ENCODE data around the gene SLC44A3.

DNA sequence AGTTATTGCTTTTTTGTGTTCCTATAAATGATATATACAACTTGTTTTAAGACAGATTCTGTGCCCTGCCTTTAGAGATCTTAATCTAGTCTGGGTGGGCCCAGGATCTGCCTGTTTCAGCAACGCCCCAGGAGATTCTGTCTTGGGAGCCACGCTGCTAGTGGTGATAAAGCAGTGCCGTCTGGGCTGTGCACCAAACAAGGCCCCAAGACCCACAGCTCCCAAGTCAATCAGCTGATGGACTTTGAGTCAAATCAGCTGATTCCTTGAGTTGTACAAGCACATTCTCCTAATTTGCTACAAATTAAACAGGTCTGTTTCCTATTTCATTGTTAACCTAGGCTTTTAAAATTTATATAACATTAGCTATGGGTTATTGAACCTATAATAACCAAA, 15.7 kb upstream of the SLC44A3 start:
- TF ChIP-seq, protein P1, sequence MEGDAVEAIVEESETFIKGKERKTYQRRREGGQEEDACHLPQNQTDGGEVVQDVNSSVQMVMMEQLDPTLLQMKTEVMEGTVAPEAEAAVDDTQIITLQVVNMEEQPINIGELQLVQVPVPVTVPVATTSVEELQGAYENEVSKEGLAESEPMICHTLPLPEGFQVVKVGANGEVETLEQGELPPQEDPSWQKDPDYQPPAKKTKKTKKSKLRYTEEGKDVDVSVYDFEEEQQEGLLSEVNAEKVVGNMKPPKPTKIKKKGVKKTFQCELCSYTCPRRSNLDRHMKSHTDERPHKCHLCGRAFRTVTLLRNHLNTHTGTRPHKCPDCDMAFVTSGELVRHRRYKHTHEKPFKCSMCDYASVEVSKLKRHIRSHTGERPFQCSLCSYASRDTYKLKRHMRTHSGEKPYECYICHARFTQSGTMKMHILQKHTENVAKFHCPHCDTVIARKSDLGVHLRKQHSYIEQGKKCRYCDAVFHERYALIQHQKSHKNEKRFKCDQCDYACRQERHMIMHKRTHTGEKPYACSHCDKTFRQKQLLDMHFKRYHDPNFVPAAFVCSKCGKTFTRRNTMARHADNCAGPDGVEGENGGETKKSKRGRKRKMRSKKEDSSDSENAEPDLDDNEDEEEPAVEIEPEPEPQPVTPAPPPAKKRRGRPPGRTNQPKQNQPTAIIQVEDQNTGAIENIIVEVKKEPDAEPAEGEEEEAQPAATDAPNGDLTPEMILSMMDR (IDR thresholded peaks at IDR 0.05; ENCODE audit: low read depth, low read length): no peak
- TF ChIP-seq POLR2A (IDR thresholded peaks at IDR 0.05; ENCODE audit: extremely low read depth, insufficient read length): no peak
